IMR-90 (cell line): ENCODE measurements around the gene ABHD17C. TPM values are rescaled to one million over a fixed set of nuclear protein-coding genes. Genes with fewer than 3 reads are reported as not detected.

Source experiments
- ATAC-seq: fragments of 200-7000 bp; cut with Tn5 transposase; 2 replicates; pipeline ENCODE4 v1.9.1; 2020; ENCODE audit warnings: low read depth, mild to moderate bottlenecking, moderate library complexity
- BruUV-seq: library from RNA; stranded (reverse); fragments of 400-500 nt; replicated peaks from 2 replicates; lab custom pipeline; 2021; lab: Mats Ljungman, UMichigan
- CTCF ChIA-PET: fragments of 300-600 bp; formaldehyde crosslinking; extraction: SDS; loops from one replicate; lab custom pipeline; 2021; ENCODE audit warnings: antibody characterized with exemption; lab: Yijun Ruan, JAX
- POLR2A ChIA-PET: fragments of 300-600 bp; sonication (Branson Sonifier 250); formaldehyde crosslinking; loops from one replicate; lab custom pipeline; 2022; ENCODE audit warnings: antibody characterized with exemption; ENCODE audit not compliant: unreplicated experiment; lab: Charles Lee
- DNase-seq: peaks from one replicate; pipeline ENCODE4 v3.0.0; 2013
- H2AFZ ChIP-seq: replicated peaks from 2 replicates; pipeline ENCODE3; 2013; ENCODE audit warnings: low read length, mild to moderate bottlenecking; ENCODE audit not compliant: poor library complexity
- H2AK5ac ChIP-seq: 2 replicates; pipeline ENCODE4 v1.6.1; 2013; ENCODE audit warnings: low read depth, low read length, inconsistent platforms
- H2AK9ac ChIP-seq: replicated peaks from 2 replicates; pipeline ENCODE3; 2013; ENCODE audit warnings: mild to moderate bottlenecking, low read depth, low read length, moderate library complexity; ENCODE audit not compliant: poor library complexity
- H2BK120ac ChIP-seq: 2 replicates; pipeline ENCODE4 v1.6.1; 2013; ENCODE audit warnings: low read depth, low read length, inconsistent platforms
- H2BK15ac ChIP-seq: 3 replicates; pipeline ENCODE4 v1.6.1; 2013; ENCODE audit warnings: low read depth, low read length, inconsistent platforms
- H2BK20ac ChIP-seq: 2 replicates; pipeline ENCODE4 v1.6.1; 2013; ENCODE audit warnings: low read depth, mild to moderate bottlenecking, inconsistent platforms, low read length, moderate library complexity
- H2BK5ac ChIP-seq: 2 replicates; pipeline ENCODE4 v1.6.1; 2013; ENCODE audit warnings: mild to moderate bottlenecking, low read depth, low read length, inconsistent platforms; ENCODE audit not compliant: poor library complexity, severe bottlenecking
- H3K14ac ChIP-seq: replicated peaks from 2 replicates; pipeline ENCODE4 v1.6.1; 2013; ENCODE audit warnings: low read depth, low read length, inconsistent platforms
- H3K18ac ChIP-seq: 2 replicates; pipeline ENCODE4 v1.6.1; 2013; ENCODE audit warnings: low read depth, low read length, control low read depth
- H3K23ac ChIP-seq: 2 replicates; pipeline ENCODE4 v1.6.1; 2013; ENCODE audit warnings: low read depth, low read length, inconsistent platforms
- H3K27ac ChIP-seq: 2 replicates; pipeline ENCODE4 v1.5.1; 2013; ENCODE audit warnings: mild to moderate bottlenecking, control low read depth, low read length; ENCODE audit not compliant: insufficient read depth
- H3K27me3 ChIP-seq: 2 replicates; pipeline ENCODE4 v1.6.1; 2013; ENCODE audit warnings: low read length; ENCODE audit not compliant: control insufficient read depth, insufficient read depth
- H3K36me3 ChIP-seq: 2 replicates; pipeline ENCODE4 v1.6.1; 2013; ENCODE audit warnings: low read length, mixed read lengths; ENCODE audit not compliant: control insufficient read depth, insufficient read depth
- H3K4ac ChIP-seq: 2 replicates; pipeline ENCODE4 v1.6.1; 2013; ENCODE audit warnings: low read depth, low read length, inconsistent platforms
- H3K4me1 ChIP-seq: 2 replicates; pipeline ENCODE4 v1.6.1; 2013; ENCODE audit warnings: low read length, mixed read lengths; ENCODE audit not compliant: control insufficient read depth, insufficient read depth
- H3K4me2 ChIP-seq: 2 replicates; pipeline ENCODE4 v1.6.1; 2013; ENCODE audit warnings: low read depth, mild to moderate bottlenecking, control low read depth, low read length, moderate library complexity
- H3K4me3 ChIP-seq: 2 replicates; pipeline ENCODE4 v1.5.1; 2013; ENCODE audit warnings: low read depth, mild to moderate bottlenecking, control low read depth, low read length, moderate library complexity; ENCODE audit not compliant: insufficient read depth
- H3K56ac ChIP-seq: 2 replicates; pipeline ENCODE4 v1.6.1; 2013; ENCODE audit warnings: low read length, inconsistent platforms; ENCODE audit not compliant: insufficient read depth; ENCODE audit errors: extremely low read depth
- H3K79me1 ChIP-seq, 2 experiments: 2 replicates each; pipeline ENCODE4 v1.6.1; 2013; ENCODE audit warnings: low read length in 2 of 2, inconsistent platforms in 1 of 2, low read depth in 1 of 2
- H3K9ac ChIP-seq: 2 replicates; pipeline ENCODE4 v1.6.1; 2013; ENCODE audit warnings: low read depth, low read length, control low read depth
- H3K9me1 ChIP-seq: 2 replicates; pipeline ENCODE4 v1.6.1; 2013; ENCODE audit warnings: low read length, inconsistent platforms; ENCODE audit not compliant: insufficient read depth
- H3K9me3 ChIP-seq: 2 replicates; pipeline ENCODE4 v1.6.1; 2013; ENCODE audit warnings: low read length; ENCODE audit not compliant: control insufficient read depth, insufficient read depth
- H4K20me1 ChIP-seq: 2 replicates; pipeline ENCODE4 v1.6.1; 2013; ENCODE audit warnings: low read length, inconsistent platforms; ENCODE audit not compliant: insufficient read depth
- H4K5ac ChIP-seq: 2 replicates; pipeline ENCODE4 v1.6.1; 2013; ENCODE audit warnings: mild to moderate bottlenecking, low read depth, low read length, control low read depth
- H4K8ac ChIP-seq, 2 experiments: 2 replicates each; pipeline ENCODE4 v1.6.1; 2013; ENCODE audit warnings: low read depth in 2 of 2, low read length in 2 of 2, control low read depth in 1 of 2, inconsistent platforms in 1 of 2
- H4K91ac ChIP-seq: 2 replicates; pipeline ENCODE4 v1.6.1; 2013; ENCODE audit warnings: low read depth, low read length, inconsistent platforms; ENCODE audit not compliant: insufficient read depth
- BHLHE40 ChIP-seq: fragments of 150-350 bp; IDR thresholded peaks from 2 replicates; pipeline ENCODE4 v1.6.1; 2016; ENCODE audit warnings: mild to moderate bottlenecking, low read depth, low read length
- CEBPB ChIP-seq: IDR thresholded peaks from 2 replicates; pipeline ENCODE4 v1.6.1; 2012; ENCODE audit warnings: low read depth, low read length, improper control_type of control experiment
- CHD1 ChIP-seq: IDR thresholded peaks from 2 replicates; pipeline ENCODE4 v1.6.1; 2012; ENCODE audit warnings: low read depth, low read length, improper control_type of control experiment
- CTCF ChIP-seq: conservative IDR thresholded peaks from 2 replicates; pipeline ENCODE4 v1.5.1; 2012; ENCODE audit warnings: mild to moderate bottlenecking, low read depth, low read length, improper control_type of control experiment
- ELK1 ChIP-seq: fragments of 150-350 bp; IDR thresholded peaks from 2 replicates; pipeline ENCODE4 v1.6.1; 2016; ENCODE audit warnings: low read depth, mild to moderate bottlenecking, low read length, moderate library complexity, borderline replicate concordance
- FOS ChIP-seq: fragments of 150-350 bp; IDR thresholded peaks from 2 replicates; pipeline ENCODE4 v1.6.1; 2016; ENCODE audit warnings: low read depth, low read length
- MAFK ChIP-seq: IDR thresholded peaks from 2 replicates; pipeline ENCODE4 v1.6.1; 2012; ENCODE audit warnings: low read depth, low read length, improper control_type of control experiment
- MXI1 ChIP-seq: IDR thresholded peaks from 2 replicates; pipeline ENCODE4 v1.6.1; 2012; ENCODE audit warnings: low read depth, mild to moderate bottlenecking, low read length, moderate library complexity, borderline replicate concordance
- NFE2L2 ChIP-seq: fragments of 150-350 bp; IDR thresholded peaks from 2 replicates; pipeline ENCODE4 v1.6.1; 2016; ENCODE audit warnings: low read depth, mild to moderate bottlenecking, low read length
- POLR2A ChIP-seq: IDR thresholded peaks from 2 replicates; pipeline ENCODE4 v1.6.1; 2012; ENCODE audit warnings: mild to moderate bottlenecking, low read depth, low read length
- RAD21 ChIP-seq: IDR thresholded peaks from 2 replicates; pipeline ENCODE4 v1.6.1; 2012; ENCODE audit warnings: low read length, improper control_type of control experiment
- SMC3 ChIP-seq: fragments of 150-350 bp; IDR thresholded peaks from 2 replicates; pipeline ENCODE4 v1.6.1; 2016; ENCODE audit warnings: low read depth, mild to moderate bottlenecking, antibody characterized with exemption, low read length, moderate library complexity
- USF2 ChIP-seq: fragments of 150-350 bp; IDR thresholded peaks from 2 replicates; pipeline ENCODE4 v1.6.1; 2017; ENCODE audit warnings: mild to moderate bottlenecking, antibody characterized with exemption, low read length, low read depth
- WGBS, 2 experiments: methylation state at CpG; one replicate each; pipeline versions ENCODE4 v1.1.5 to v1.1.7; 2013; ENCODE audit warnings: missing lambda C conversion rate in 2 of 2; ENCODE audit not compliant: insufficient read length in 1 of 2; ENCODE audit errors: extremely low coverage in 2 of 2; 5-methylcytosine and 5-hydroxymethylcytosine counted together
- dilution Hi-C: fragments of 300-500 bp; cut with HindIII; formaldehyde crosslinking; loops from one replicate; pipeline ENCODE4 v1.14.3; 2018; ENCODE audit warnings: low sequenced_read_pairs; ENCODE audit not compliant: unreplicated experiment
- in situ Hi-C: fragments of 300-500 bp; cut with MboI; formaldehyde crosslinking; loops from 3 replicates; pipeline ENCODE4 v1.14.3; 2019; ENCODE audit warnings: low sequenced_read_pairs, inconsistent platforms, mixed read lengths
- intact Hi-C: fragments of 100-400 bp; cut with micrococcal nuclease; formaldehyde crosslinking; loops from 2 replicates; pipeline ENCODE4 v1.10.0; 2022
- polyA plus RNA-seq, 3 experiments: library from polyadenylated mRNA; depleted of rRNA; stranded (reverse); fragments of >200 nt; gene quantifications; 2 replicates each; pipeline ENCODE4 v1.2.3, GENCODE V29; 2012; ENCODE audit warnings: low replicate concordance in 1 of 3
- total RNA-seq: library from RNA; depleted of rRNA; stranded (reverse); fragments of >200 nt; gene quantifications from 2 replicates; pipeline ENCODE4 v1.2.3, GENCODE V29; 2012

ABHD17C gene
- total and polyA plus RNA-seq, 2 of the 4 experiments (the other 2 are of a cell fraction): 5.4 to 10.3 TPM

- ATAC-seq (no peak), DNase-seq (no peak)
- Histone ChIP-seq H2AK9ac (no peak overlapping the region), H3K27me3 (no peaks in the 10 kb centered on the region), H3K36me3 (peaks cover 12% of the 10 kb centered on the region), H3K4me1 (peaks cover 17% of the 10 kb centered on the region), H2AK5ac (no peak overlapping the region), H2AFZ (no peak overlapping the region), H3K4me3 (no peak overlapping the region), H3K27ac (no peak overlapping the region), H3K18ac (no peak overlapping the region), H3K9me3 (no peaks in the 10 kb centered on the region), H3K56ac (no peak overlapping the region), H3K14ac (no peak overlapping the region; the same call in 1 of the 2 replicates), H3K9ac (no peak overlapping the region), H3K4ac (no peak overlapping the region), H2BK15ac (no peak overlapping the region), H2BK20ac (no peak overlapping the region), H4K8ac (no peak overlapping the region), H4K91ac (no peak overlapping the region), H3K23ac (peak overlapping the region; percentile 17; the same call in 1 of the 2 replicates), H4K5ac (no peak overlapping the region), H2BK120ac (no peak overlapping the region), H2BK5ac (no peak overlapping the region), H3K9me1 (peaks cover 16% of the 10 kb centered on the region), H3K4me2 (no peak overlapping the region), H3K79me1 (peaks cover 62 to 95% of the 10 kb centered on the region in 2 experiments), H4K20me1 (peaks cover 92% of the 10 kb centered on the region)
- intact Hi-C loops (no loop called here), dilution Hi-C loops (no loop called here), in situ Hi-C loops (no loop called here)
- CTCF ChIA-PET: interaction anchor here (0.7 kb wide), 1 partner anchor 73 kb away, joined by 3 read pairs; no protein-coding TSS in a partner anchor
- POLR2A ChIA-PET: no interaction called here
- TF ChIP-seq NFE2L2 (no peak), POLR2A (no peak), MAFK (no peak), SMC3 (no peak), ELK1 (no peak), CTCF (no peak), BHLHE40 (no peak), CHD1 (no peak), MXI1 (no peak), RAD21 (no peak), USF2 (no peak), FOS (no peak), CEBPB (no peak)
- no TSS peak for BruUV-seq
- 75% methylated on average over 1 of the region's 3 CpGs; no CpG with 5 or more reads in 1 of the 2 experiments for WGBS, 2 experiments
Measured at GRCh38 chr15:80703965-80704364, 8.9 kb downstream of the ABHD17C start.
